B cell (primary cell): ENCODE results near the gene GANAB.

ENCODE experiments used
- EZH2 ChIP-seq: IDR thresholded peaks from 2 replicates; pipeline ENCODE4 v1.6.1; 2012; ENCODE audit warnings: borderline replicate concordance, low read depth, mild to moderate bottlenecking, moderate library complexity, low read length; ENCODE audit not compliant: insufficient read depth, poor library complexity, severe bottlenecking
- TF ChIP-seq, protein P1 (sequence below): fragments of 200-600 bp; IDR thresholded peaks from one replicate; pipeline ENCODE4 v1.8.0; 2022; ENCODE audit warnings: antibody characterized with exemption, mild to moderate bottlenecking

DNA sequence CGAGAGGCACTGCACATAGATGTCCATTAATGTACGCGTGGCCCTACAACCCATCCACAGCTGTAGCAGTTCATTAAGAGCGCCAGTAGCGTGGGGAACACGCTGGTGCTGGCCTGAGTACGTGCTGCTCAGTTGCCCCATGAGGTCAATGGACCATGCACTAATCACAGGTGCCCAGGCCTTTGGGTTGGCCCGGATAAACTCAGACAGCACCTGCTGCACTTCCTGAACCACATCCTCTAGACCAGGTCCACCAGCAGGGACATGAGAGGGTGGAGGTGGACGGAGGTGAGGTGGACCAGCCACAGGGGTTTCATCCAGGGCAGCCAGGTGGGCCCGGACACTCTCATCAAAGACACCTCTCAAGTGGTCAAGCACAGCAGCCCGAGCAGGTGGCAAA, 3.1 kb upstream of the GANAB start:
- TF ChIP-seq, protein P1, sequence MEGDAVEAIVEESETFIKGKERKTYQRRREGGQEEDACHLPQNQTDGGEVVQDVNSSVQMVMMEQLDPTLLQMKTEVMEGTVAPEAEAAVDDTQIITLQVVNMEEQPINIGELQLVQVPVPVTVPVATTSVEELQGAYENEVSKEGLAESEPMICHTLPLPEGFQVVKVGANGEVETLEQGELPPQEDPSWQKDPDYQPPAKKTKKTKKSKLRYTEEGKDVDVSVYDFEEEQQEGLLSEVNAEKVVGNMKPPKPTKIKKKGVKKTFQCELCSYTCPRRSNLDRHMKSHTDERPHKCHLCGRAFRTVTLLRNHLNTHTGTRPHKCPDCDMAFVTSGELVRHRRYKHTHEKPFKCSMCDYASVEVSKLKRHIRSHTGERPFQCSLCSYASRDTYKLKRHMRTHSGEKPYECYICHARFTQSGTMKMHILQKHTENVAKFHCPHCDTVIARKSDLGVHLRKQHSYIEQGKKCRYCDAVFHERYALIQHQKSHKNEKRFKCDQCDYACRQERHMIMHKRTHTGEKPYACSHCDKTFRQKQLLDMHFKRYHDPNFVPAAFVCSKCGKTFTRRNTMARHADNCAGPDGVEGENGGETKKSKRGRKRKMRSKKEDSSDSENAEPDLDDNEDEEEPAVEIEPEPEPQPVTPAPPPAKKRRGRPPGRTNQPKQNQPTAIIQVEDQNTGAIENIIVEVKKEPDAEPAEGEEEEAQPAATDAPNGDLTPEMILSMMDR, result no peak
- TF ChIP-seq EZH2, result no peak
